ENCODE measurements around the gene GOLGA8K.
"Not testable (repeated sequence)": the region's sequence is repeated elsewhere in the genome, so short reads cannot be mapped to it uniquely, and the experiment has no call there.

- TF ChIP-seq YY1 (IDR thresholded peaks at IDR 0.05; ENCODE audit: low read depth, low read length); TAF7 (optimal IDR thresholded peaks at IDR 0.05; ENCODE audit: borderline replicate concordance, low read depth, low read length); MAX (IDR thresholded peaks at IDR 0.05); HDAC2 (IDR thresholded peaks at IDR 0.05; ENCODE audit: borderline replicate concordance in 1 of 2, low read depth in 2 of 2, low read length in 2 of 2); BACH1 (IDR thresholded peaks at IDR 0.05; ENCODE audit: low read length); RAD21 (IDR thresholded peaks at IDR 0.05 in 1 of 2, conservative IDR thresholded peaks at IDR 0.05 in 1 of 2; ENCODE audit: low read depth in 2 of 2, low read length in 2 of 2); CBX5 (IDR thresholded peaks at IDR 0.05; ENCODE audit: low read depth, low read length); EZH2 (IDR thresholded peaks at IDR 0.05; ENCODE audit: low read depth, low read length, severe bottlenecking); ASH2L (IDR thresholded peaks at IDR 0.05; ENCODE audit: low read length); ZNF274 (IDR thresholded peaks at IDR 0.05; ENCODE audit: borderline replicate concordance, extremely low read depth, low read length); TEAD4 (IDR thresholded peaks at IDR 0.05; ENCODE audit: low read depth, low read length); POLR2AphosphoS5 (IDR thresholded peaks at IDR 0.05; ENCODE audit: low read depth, low read length); POU5F1 (IDR thresholded peaks at IDR 0.05; ENCODE audit: low read depth, low read length): not testable (repeated sequence)
- TF ChIP-seq, protein P1, sequence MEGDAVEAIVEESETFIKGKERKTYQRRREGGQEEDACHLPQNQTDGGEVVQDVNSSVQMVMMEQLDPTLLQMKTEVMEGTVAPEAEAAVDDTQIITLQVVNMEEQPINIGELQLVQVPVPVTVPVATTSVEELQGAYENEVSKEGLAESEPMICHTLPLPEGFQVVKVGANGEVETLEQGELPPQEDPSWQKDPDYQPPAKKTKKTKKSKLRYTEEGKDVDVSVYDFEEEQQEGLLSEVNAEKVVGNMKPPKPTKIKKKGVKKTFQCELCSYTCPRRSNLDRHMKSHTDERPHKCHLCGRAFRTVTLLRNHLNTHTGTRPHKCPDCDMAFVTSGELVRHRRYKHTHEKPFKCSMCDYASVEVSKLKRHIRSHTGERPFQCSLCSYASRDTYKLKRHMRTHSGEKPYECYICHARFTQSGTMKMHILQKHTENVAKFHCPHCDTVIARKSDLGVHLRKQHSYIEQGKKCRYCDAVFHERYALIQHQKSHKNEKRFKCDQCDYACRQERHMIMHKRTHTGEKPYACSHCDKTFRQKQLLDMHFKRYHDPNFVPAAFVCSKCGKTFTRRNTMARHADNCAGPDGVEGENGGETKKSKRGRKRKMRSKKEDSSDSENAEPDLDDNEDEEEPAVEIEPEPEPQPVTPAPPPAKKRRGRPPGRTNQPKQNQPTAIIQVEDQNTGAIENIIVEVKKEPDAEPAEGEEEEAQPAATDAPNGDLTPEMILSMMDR (IDR thresholded peaks at IDR 0.05; ENCODE audit: control extremely low read depth in 1 of 3, insufficient read depth in 1 of 3, low read depth in 1 of 3, low read length in 3 of 3), result not testable (repeated sequence)
These were observed 36.6 kb downstream of the GOLGA8K start for GRCh38 chr15:32366492-32366891.

Data from H1 (cell line).